AG09309 (cell line): Measurements from ENCODE around the gene ENTPD6.
A peak's percentile ranks its signal among the peaks of the same experiment; 100 is the strongest.

Experiments used
- DNase-seq: peaks from one replicate; pipeline ENCODE4 v3.0.0-alpha.2; 2010; ENCODE audit warnings: low read depth
- H3K4me3 ChIP-seq: 2 replicates; pipeline ENCODE4 v1.5.1; 2011; ENCODE audit warnings: mild to moderate bottlenecking, low read depth, low read length, moderate library complexity; ENCODE audit not compliant: control insufficient read depth
- CTCF ChIP-seq: IDR thresholded peaks from 2 replicates; pipeline ENCODE4 v1.5.1; 2011; ENCODE audit warnings: mild to moderate bottlenecking, low read depth, low read length, inconsistent platforms; ENCODE audit not compliant: insufficient read depth, control insufficient read depth; ENCODE audit errors: missing control alignments

ENTPD6 gene

DNA sequence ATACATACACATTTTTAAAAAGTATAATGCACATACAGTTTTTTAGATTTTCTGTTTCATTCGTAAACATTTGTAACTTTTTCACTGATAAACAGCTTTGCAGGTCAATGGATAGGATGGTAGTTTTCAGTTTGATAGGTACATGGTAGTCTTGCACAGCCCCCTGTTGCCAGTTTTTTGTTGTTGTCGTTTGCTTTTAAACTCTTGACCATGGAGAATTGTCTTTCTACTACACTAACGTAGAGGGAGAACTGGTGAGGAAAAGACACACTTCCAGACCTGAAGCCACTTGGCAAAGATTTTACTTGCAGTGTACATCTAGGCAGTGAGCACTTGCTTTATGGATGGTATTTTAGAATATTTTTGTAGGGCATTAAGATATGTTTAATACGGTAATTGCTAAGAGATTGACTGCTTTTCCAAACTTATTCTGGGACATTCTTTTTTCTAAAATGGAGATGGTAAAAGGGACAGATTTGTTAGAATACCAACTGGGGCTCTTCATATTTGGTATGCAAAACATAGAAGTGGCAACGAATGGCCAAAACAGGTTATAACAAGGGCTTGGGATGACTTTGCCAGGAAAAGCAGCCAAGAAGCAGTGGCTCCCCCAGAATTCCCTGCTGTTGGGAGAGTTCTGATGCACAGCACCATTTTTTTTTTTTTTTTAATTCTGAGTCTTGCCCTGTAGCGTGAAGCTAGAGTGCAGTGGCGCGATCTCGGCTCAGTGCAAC, 53.9 kb downstream of the ENTPD6 start:
- H3K4me3 ChIP-seq, result peak overlapping the region; percentile 59
- no peak for TF ChIP-seq CTCF
- no peak for DNase-seq

DNA sequence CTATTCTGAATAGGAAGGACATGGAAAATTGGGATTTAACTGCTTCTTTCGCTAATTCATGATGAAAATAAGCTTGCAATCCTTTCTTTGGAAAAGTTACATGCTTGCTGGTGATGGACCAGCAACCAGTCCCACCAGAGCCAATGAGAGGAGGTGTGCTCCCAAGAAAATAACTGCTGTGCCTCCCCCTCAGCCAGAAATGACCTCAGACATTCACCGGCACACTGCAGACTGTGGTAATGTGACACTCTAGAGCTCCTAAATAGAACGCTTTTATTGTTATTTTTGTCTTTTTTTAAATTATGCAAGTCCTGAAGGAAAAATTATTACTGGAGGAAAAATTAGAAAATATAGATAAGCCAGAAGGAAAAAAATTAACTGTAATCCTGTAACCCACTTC, 55.0 kb downstream of the ENTPD6 start:
- no peak for TF ChIP-seq CTCF
- no peak for DNase-seq

DNA sequence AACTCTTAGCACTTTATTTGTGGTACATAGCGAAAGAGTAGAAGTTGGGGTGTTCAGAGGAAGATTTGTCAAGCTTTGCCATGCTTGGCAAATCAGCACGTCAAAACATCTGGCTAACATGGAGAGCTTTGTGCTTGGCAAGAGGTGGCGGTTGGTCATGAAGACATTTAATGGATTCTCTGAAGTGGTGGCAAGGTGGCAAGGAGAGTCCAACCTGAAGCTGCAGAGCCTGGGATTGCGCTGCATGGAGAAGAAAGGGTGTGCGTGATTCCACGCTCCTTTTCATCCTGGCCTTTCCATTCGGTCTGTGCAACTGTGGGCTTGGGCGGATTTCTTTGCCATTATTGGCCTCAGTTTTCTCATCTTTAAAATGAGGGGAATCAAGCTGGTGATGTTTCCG, 55.5 kb downstream of the ENTPD6 start:
- H3K4me3 ChIP-seq, result no peak overlapping the region
- TF ChIP-seq CTCF, result no peak
- no peak for DNase-seq

More for the DNA sequence above, 55.0 kb downstream of the ENTPD6 start:
- no peak overlapping the region; the same call in 1 of the 2 replicates for H3K4me3 ChIP-seq

- no peak for DNase-seq
- TF ChIP-seq CTCF, result no peak
- no peak overlapping the region for H3K4me3 ChIP-seq
These were observed 56.0 kb downstream of the ENTPD6 start for GRCh38 chr20:25251558-25251957.

DNA sequence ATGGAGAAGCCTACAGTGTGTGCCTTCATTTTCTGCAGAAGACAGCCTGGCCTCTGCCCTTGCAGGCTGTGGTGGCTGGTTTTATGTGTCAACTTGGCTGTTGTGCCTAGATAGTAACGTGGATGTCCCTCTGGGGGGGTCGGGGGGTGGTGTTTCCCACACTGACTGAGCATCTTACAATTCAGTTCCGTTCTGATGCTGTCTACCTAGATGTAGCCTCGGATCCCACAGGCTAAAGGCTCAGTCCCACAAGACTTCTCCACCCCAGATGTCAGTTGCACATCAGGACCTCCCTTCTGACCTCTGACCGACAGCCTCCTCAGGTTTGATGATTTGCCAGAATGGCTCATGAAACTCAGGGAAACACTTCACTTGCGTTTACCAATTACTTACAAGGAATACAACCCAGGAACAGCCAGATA, 56.7 kb downstream of the ENTPD6 start:
- DNase-seq, result no peak
- H3K4me3 ChIP-seq, result no peak overlapping the region
- no peak for TF ChIP-seq CTCF

GRCh38 chr20:25252686-25253421, 57.3 kb downstream of the ENTPD6 start:
- no peak overlapping the region for H3K4me3 ChIP-seq
- no peak for TF ChIP-seq CTCF
- no peak for DNase-seq
